ENCODE results near the gene BATF2. TPM values are rescaled to one million over a fixed set of nuclear protein-coding genes. Genes with fewer than 3 reads are reported as not detected.

The BATF2 gene, protein sequence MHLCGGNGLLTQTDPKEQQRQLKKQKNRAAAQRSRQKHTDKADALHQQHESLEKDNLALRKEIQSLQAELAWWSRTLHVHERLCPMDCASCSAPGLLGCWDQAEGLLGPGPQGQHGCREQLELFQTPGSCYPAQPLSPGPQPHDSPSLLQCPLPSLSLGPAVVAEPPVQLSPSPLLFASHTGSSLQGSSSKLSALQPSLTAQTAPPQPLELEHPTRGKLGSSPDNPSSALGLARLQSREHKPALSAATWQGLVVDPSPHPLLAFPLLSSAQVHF
- 0.43 and 0.51 TPM in 2 replicates for total RNA-seq (2014; rRNA removed; shearing (Covaris generic))

DNA sequence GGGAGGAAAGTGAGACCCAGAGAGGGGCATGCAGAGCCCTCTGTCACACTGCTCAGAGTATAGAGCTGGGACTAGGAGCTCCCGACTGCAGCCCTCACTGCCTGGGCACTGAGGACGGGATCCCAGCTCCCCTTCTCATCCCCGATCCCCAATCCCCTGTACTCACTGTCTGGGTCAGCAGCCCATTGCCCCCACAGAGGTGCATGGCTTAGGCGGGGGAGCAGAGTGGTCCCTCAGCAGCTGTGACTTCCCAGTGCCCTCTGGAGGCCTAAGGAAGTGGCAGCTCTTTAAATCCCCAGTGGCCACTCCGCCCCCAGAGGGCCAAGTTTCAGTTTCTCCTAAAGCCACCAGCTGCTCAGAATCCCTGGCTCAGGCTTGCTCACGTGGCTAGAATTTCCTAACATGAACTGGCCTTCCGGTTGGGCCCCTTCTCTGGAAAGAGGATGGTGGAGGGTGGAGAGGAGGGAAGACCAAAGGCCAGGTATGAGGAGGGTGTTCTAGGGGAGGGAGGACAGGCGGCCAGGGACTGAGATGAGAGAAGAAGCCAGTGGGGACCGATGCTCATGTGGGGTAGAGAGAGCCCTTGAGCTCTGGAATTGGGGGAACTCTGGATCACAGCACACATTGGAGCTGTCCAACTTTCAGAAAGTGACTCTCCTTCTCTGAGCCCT lies at the start of gene BATF2:
Gene BATF2 (minus strand): TSS at position 262 of the 671 bp plus-strand sequence. CDS start 57 bp downstream, at position 205.
- Histone ChIP-seq H3K9me3 (replicated peaks) (no peaks in the 10 kb centered on the region), H3K27me3 (no peaks in the 10 kb centered on the region), H3K4me3 (peak within 1 kb of the TSS; percentile 28), H3K36me3 (no peaks in the 10 kb centered on the region), H3K4me1 (peaks cover 13% of the 10 kb centered on the region; the same call in 1 of the 2 replicates), H3K27ac (no peak within 1 kb of the TSS)
- DNase-seq: peak; percentile 82 to 93

DNA sequence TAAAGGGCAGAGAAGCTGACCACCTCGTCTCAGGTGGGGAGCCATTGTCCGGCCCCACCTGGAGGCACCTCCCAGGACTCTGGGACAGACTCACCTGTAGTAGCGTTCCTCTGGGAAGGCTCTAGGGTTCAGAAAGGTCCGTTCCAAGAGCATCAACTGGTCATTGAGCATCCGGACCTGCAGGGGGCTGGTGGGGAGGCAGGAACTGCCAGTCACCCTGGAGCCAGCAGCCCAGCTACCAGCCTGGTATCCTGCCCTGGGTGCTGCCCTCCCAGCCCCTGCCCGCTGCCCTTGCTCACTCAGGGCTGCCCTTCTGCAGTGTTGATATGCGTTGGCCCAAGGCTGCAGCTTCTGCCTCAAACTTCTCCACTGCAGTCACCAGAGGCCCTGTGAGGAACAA lies 49.0 kb upstream of the BATF2 start:
- H3K27me3 ChIP-seq: no peaks in the 10 kb centered on the region
- no peaks in the 10 kb centered on the region; the same call in 1 of the 2 replicates for H3K4me1 ChIP-seq
- H3K4me3 ChIP-seq: no peak overlapping the region
- H3K36me3 ChIP-seq: peaks cover 2% of the 10 kb centered on the region; the same call in 1 of the 2 replicates
- H3K27ac ChIP-seq: no peak overlapping the region
- no peak for DNase-seq
- no peaks in the 10 kb centered on the region for H3K9me3 ChIP-seq (replicated peaks)

DNA sequence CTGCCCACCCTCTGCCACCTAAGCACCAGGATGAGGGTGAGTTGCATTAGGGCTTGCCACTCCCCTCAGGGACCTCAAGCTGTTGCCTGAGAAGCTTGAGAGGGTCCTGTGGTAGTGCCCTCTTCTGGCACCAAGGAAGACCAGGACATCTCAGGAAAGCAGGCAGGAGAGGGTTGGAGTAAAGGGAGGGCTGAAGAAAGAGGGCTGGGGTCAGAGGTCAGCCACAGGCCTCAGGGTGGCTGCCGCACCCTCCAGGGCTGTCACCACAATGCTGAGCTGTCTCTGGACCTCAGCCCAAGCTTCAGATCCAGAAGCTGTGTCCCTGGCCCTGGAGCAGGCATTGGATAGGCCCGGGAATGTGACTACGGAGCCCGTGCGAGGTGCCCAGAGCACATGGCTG lies 48.3 kb upstream of the BATF2 start:
- Histone ChIP-seq H3K27ac (no peak overlapping the region), H3K4me1 (no peaks in the 10 kb centered on the region; the same call in none of the 2 replicates), H3K9me3 (replicated peaks) (no peaks in the 10 kb centered on the region), H3K4me3 (no peak overlapping the region), H3K36me3 (peaks cover 2% of the 10 kb centered on the region; the same call in 1 of the 2 replicates), H3K27me3 (no peaks in the 10 kb centered on the region)
- DNase-seq: no peak

GRCh38 chr11:65043881-65044501 lies 47.2 kb upstream of the BATF2 start:
- H3K36me3 ChIP-seq: peaks cover 2% of the 10 kb centered on the region; the same call in 1 of the 2 replicates
- H3K4me3 ChIP-seq: no peak overlapping the region
- DNase-seq: no peak
- H3K27me3 ChIP-seq: no peaks in the 10 kb centered on the region
- no peaks in the 10 kb centered on the region for H3K9me3 ChIP-seq (replicated peaks)
- H3K4me1 ChIP-seq: no peaks in the 10 kb centered on the region; the same call in none of the 2 replicates
- H3K27ac ChIP-seq: no peak overlapping the region

- DNase-seq: no peak
- peaks cover 2% of the 10 kb centered on the region; the same call in 1 of the 2 replicates for H3K36me3 ChIP-seq
Observed at GRCh38 chr11:65042891-65043290, 46.1 kb upstream of the BATF2 start.

GRCh38 chr11:65040847-65041622 lies 44.3 kb upstream of the BATF2 start, which contains the start of gene SAC3D1:
TSS of gene SAC3D1 (plus strand) at chr11:65041210. CDS start at chr11:65041293, 83 bp downstream.
- H3K9me3 ChIP-seq (replicated peaks): no peaks in the 10 kb centered on the region
- H3K4me1 ChIP-seq: no peaks in the 10 kb centered on the region; the same call in none of the 2 replicates
- H3K36me3 ChIP-seq: peaks cover 2% of the 10 kb centered on the region; the same call in 1 of the 2 replicates
- peak within 1 kb of the TSS; percentile 81 for H3K4me3 ChIP-seq
- peak within 1 kb of the TSS; percentile 53 for H3K27ac ChIP-seq
- DNase-seq: peak; percentile 96
- no peaks in the 10 kb centered on the region for H3K27me3 ChIP-seq

More at GRCh38 chr11:65042891-65043290, 46.1 kb upstream of the BATF2 start:
- Histone ChIP-seq H3K27ac (no peak overlapping the region), H3K27me3 (no peaks in the 10 kb centered on the region), H3K4me3 (no peak overlapping the region), H3K9me3 (replicated peaks) (no peaks in the 10 kb centered on the region), H3K4me1 (no peaks in the 10 kb centered on the region; the same call in none of the 2 replicates)

DNA sequence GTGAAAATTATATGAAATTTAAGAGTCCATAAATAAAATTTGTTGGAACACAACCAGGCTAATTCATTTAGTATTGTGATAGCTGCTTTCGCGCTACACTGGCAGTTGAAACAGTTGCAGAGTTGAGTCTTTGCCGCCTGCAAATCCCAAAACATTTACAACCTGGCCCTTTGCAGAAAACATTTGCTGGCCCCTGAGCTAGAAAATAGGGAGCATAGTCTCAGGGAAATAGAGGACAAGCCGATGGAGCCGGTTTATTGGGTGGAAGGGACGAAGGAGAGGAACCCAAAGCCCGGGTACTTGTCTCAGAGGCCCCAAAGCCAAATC lies 43.7 kb upstream of the BATF2 start:
- DNase-seq: no peak
- Histone ChIP-seq H3K36me3 (peaks cover 2% of the 10 kb centered on the region; the same call in 1 of the 2 replicates), H3K4me1 (no peaks in the 10 kb centered on the region; the same call in none of the 2 replicates), H3K27ac (peak overlapping the region; percentile 53), H3K4me3 (peak overlapping the region; percentile 81), H3K27me3 (no peaks in the 10 kb centered on the region), H3K9me3 (replicated peaks) (no peaks in the 10 kb centered on the region)

GRCh38 chr11:65036931-65037330 lies 40.2 kb upstream of the BATF2 start:
- H3K4me3 ChIP-seq: no peak overlapping the region
- DNase-seq: no peak
- no peaks in the 10 kb centered on the region; the same call in 1 of the 2 replicates for H3K4me1 ChIP-seq
- H3K9me3 ChIP-seq (replicated peaks): no peaks in the 10 kb centered on the region
- no peaks in the 10 kb centered on the region for H3K36me3 ChIP-seq
- H3K27me3 ChIP-seq: no peaks in the 10 kb centered on the region
- H3K27ac ChIP-seq: no peak overlapping the region

- Histone ChIP-seq H3K27me3 (no peaks in the 10 kb centered on the region), H3K4me1 (no peaks in the 10 kb centered on the region; the same call in 1 of the 2 replicates), H3K27ac (no peak overlapping the region), H3K9me3 (replicated peaks) (no peaks in the 10 kb centered on the region), H3K36me3 (no peaks in the 10 kb centered on the region), H3K4me3 (no peak overlapping the region)
- no peak for DNase-seq
Observed at GRCh38 chr11:65035579-65035978, 38.8 kb upstream of the BATF2 start.

- Histone ChIP-seq H3K36me3 (no peaks in the 10 kb centered on the region), H3K4me1 (no peaks in the 10 kb centered on the region), H3K4me3 (no peak overlapping the region), H3K9me3 (replicated peaks) (no peaks in the 10 kb centered on the region), H3K27me3 (no peaks in the 10 kb centered on the region), H3K27ac (no peak overlapping the region)
- DNase-seq: no peak
Observed at GRCh38 chr11:65034423-65034822, 37.7 kb upstream of the BATF2 start.

DNA sequence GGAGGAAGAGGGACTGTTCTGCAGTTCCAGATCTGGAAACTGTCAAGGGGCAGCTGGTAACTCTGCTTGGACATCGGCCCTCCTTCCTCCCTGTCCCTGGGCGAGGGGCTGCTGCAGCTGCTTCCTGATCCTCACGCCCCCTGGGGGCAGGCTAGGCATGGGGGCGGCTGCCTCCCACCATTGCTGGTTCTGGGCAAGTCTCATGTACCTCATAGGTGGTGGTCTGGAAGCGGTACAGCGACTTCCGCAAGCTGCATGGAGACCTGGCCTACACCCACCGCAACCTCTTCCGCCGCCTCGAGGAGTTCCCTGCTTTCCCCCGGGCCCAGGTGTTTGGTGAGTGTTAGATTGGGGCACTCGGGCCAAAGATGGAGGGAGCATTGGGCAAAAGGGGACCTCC lies 35.4 kb upstream of the BATF2 start:
- H3K4me1 ChIP-seq: no peaks in the 10 kb centered on the region; the same call in 1 of the 2 replicates
- H3K9me3 ChIP-seq (replicated peaks): no peaks in the 10 kb centered on the region
- no peak for DNase-seq
- no peaks in the 10 kb centered on the region for H3K36me3 ChIP-seq
- no peak overlapping the region for H3K27ac ChIP-seq
- no peak overlapping the region for H3K4me3 ChIP-seq
- no peaks in the 10 kb centered on the region for H3K27me3 ChIP-seq

- Histone ChIP-seq H3K4me1 (no peaks in the 10 kb centered on the region; the same call in 1 of the 2 replicates), H3K27ac (peak within 1 kb of the TSS; percentile 41; the same call in 1 of the 2 replicates), H3K4me3 (peak within 1 kb of the TSS; percentile 74), H3K27me3 (no peaks in the 10 kb centered on the region), H3K36me3 (no peaks in the 10 kb centered on the region), H3K9me3 (replicated peaks) (no peaks in the 10 kb centered on the region)
- peak; percentile 93 to 96 for DNase-seq
Observed at GRCh38 chr11:65027213-65028067, 30.7 kb upstream of the BATF2 start, which contains the start of gene SNX15. TSS of gene SNX15 (plus strand) at chr11:65027439. CDS start at chr11:65027538, 99 bp downstream.

GRCh38 chr11:65026810-65027209 lies 30.0 kb upstream of the BATF2 start:
- Histone ChIP-seq H3K9me3 (replicated peaks) (no peaks in the 10 kb centered on the region), H3K4me1 (no peaks in the 10 kb centered on the region; the same call in 1 of the 2 replicates), H3K27ac (no peak overlapping the region), H3K27me3 (no peaks in the 10 kb centered on the region), H3K36me3 (no peaks in the 10 kb centered on the region), H3K4me3 (peak overlapping the region; percentile 74)
- DNase-seq: no peak
